Panc1 (cell line): ENCODE data around the gene IRX4. TPM values are rescaled to one million over a fixed set of nuclear protein-coding genes. Genes with fewer than 3 reads are reported as not detected.

Source experiments
- ATAC-seq: fragments of 200-7000 bp; cut with Tn5 transposase; 2 replicates; pipeline ENCODE4 v1.9.1; 2020; ENCODE audit warnings: mild to moderate bottlenecking, moderate library complexity
- BruUV-seq: library from RNA; stranded (reverse); fragments of 400-500 nt; replicated peaks from 2 replicates; lab custom pipeline; 2021; lab: Mats Ljungman, UMichigan
- CTCF ChIA-PET: fragments of 300-600 bp; sonication (Branson Sonifier 250); formaldehyde crosslinking; loops from one replicate; lab custom pipeline; 2022; ENCODE audit warnings: antibody characterized with exemption; lab: Charles Lee
- POLR2A ChIA-PET: fragments of 300-600 bp; sonication (Branson Sonifier 250); formaldehyde crosslinking; loops from one replicate; lab custom pipeline; 2022; ENCODE audit warnings: antibody characterized with exemption; lab: Charles Lee
- DNase-seq: peaks from one replicate; pipeline ENCODE4 v3.0.0-alpha.2; 2010; ENCODE audit warnings: low read depth, low spot score
- H3K27ac ChIP-seq: 2 replicates; pipeline ENCODE4 v1.5.1; 2011; ENCODE audit warnings: mild to moderate bottlenecking, low read length, inconsistent platforms
- H3K27me3 ChIP-seq: fragments of 200-500 bp; sonication (Bioruptor generic); 2 replicates; pipeline ENCODE4 v1.6.0; 2014; ENCODE audit warnings: low read length, inconsistent platforms; ENCODE audit not compliant: control insufficient read depth, insufficient read depth
- H3K36me3 ChIP-seq: fragments of 200-500 bp; sonication (Bioruptor generic); 2 replicates; pipeline ENCODE4 v1.5.1; 2014; ENCODE audit warnings: inconsistent platforms, mild to moderate bottlenecking, low read length, moderate library complexity; ENCODE audit not compliant: control insufficient read depth, insufficient read depth
- H3K4me1 ChIP-seq: 2 replicates; pipeline ENCODE4 v1.5.1; 2011; ENCODE audit warnings: inconsistent platforms, mild to moderate bottlenecking, low read length, moderate library complexity; ENCODE audit not compliant: control insufficient read depth, insufficient read depth
- H3K4me3 ChIP-seq, 2 experiments: 2 replicates each; pipeline ENCODE4 v1.5.1; 2011 to 2012; ENCODE audit warnings: low read depth in 2 of 2, low read length in 2 of 2, mild to moderate bottlenecking in 2 of 2, inconsistent platforms in 1 of 2, moderate library complexity in 1 of 2
- H3K9me3 ChIP-seq: fragments of 200-500 bp; sonication (Bioruptor generic); 2 replicates; pipeline ENCODE4 v1.5.1; 2014; ENCODE audit warnings: low read depth, mild to moderate bottlenecking, inconsistent platforms, low read length, moderate library complexity; ENCODE audit not compliant: control insufficient read depth, insufficient read depth
- POLR2AphosphoS5 ChIP-seq: IDR thresholded peaks from 2 replicates; pipeline ENCODE4 v1.6.1; 2012; ENCODE audit warnings: mild to moderate bottlenecking, low read depth, low read length, moderate library complexity
- SIN3A ChIP-seq: IDR thresholded peaks from 2 replicates; pipeline ENCODE4 v1.6.1; 2012; ENCODE audit warnings: low read depth, mild to moderate bottlenecking, low read length, moderate library complexity, borderline replicate concordance; ENCODE audit not compliant: insufficient read depth
- TCF7L2 ChIP-seq: IDR thresholded peaks from 2 replicates; pipeline ENCODE4 v1.6.1; 2011; ENCODE audit warnings: mild to moderate bottlenecking, low read depth, low read length, inconsistent platforms
- in situ Hi-C: cut with HindIII; loops from 2 replicates; pipeline ENCODE4 v1.10.0; 2016; ENCODE audit warnings: low sequenced_read_pairs, low pct_unique_long_range_greater_than_20kb
- intact Hi-C: fragments of 100-400 bp; cut with micrococcal nuclease; formaldehyde crosslinking; loops from one replicate; pipeline ENCODE4 v1.10.0; 2022; ENCODE audit not compliant: unreplicated experiment
- total RNA-seq: library from RNA; stranded (reverse); gene quantifications from one replicate; pipeline ENCODE4 v1.2.1, GENCODE V29; 2021; ENCODE audit not compliant: unreplicated experiment
- TF ChIP-seq, protein P1 (sequence below), 2 experiments: IDR thresholded peaks; 2 replicates each; pipeline ENCODE4 v1.6.1; 2011 to 2012; ENCODE audit warnings: low read depth in 2 of 2, control low read depth in 1 of 2, low read length in 1 of 2, mild to moderate bottlenecking in 1 of 2, moderate library complexity in 1 of 2; ENCODE audit not compliant: insufficient read depth in 1 of 2
- TF ChIP-seq, protein P2 (sequence below): fragments of 450-650 bp; IDR thresholded peaks from 2 replicates; pipeline ENCODE4 v1.5.1; 2017; ENCODE audit warnings: mild to moderate bottlenecking

IRX4 gene
- total RNA-seq, 1 experiment from 2014 or later = 0.18 TPM

DNA sequence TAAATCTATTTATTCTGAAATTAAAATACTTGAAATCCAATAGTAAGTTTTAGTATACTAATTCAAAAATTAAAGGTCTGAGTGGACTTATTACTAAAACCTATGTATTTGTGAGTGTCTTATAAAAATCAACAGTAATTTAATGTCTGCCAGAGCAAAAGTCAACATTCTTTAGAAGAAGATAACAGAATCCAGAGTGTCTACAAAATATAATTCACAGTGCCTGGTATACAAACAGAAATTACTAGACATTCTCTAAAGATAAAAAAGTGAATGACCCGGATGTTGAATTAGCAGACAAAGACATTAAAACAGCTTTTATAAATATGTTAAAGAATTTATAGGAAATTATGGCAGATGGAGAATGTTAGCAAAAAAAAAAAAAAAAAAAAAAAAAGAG is 22.4 kb upstream of the IRX4 start:
- Histone ChIP-seq H3K4me3 (no peak overlapping the region), H3K9me3 (0 out of 2 replicates have a peak, but pooled peaks cover 5% of the 10 kb centered on the region), H3K4me1 (no peaks in the 10 kb centered on the region), H3K27me3 (no peaks in the 10 kb centered on the region), H3K27ac (no peak overlapping the region), H3K36me3 (no peaks in the 10 kb centered on the region)
- CTCF ChIA-PET = no interaction called here
- DNase-seq (no peak), ATAC-seq (no peak)
- BruUV-seq = no TSS peak
- POLR2A ChIA-PET = no interaction called here
- in situ Hi-C loops = no loop called here
- TF ChIP-seq TCF7L2 (no peak), SIN3A (no peak), POLR2AphosphoS5 (no peak)
- TF ChIP-seq, protein P1, sequence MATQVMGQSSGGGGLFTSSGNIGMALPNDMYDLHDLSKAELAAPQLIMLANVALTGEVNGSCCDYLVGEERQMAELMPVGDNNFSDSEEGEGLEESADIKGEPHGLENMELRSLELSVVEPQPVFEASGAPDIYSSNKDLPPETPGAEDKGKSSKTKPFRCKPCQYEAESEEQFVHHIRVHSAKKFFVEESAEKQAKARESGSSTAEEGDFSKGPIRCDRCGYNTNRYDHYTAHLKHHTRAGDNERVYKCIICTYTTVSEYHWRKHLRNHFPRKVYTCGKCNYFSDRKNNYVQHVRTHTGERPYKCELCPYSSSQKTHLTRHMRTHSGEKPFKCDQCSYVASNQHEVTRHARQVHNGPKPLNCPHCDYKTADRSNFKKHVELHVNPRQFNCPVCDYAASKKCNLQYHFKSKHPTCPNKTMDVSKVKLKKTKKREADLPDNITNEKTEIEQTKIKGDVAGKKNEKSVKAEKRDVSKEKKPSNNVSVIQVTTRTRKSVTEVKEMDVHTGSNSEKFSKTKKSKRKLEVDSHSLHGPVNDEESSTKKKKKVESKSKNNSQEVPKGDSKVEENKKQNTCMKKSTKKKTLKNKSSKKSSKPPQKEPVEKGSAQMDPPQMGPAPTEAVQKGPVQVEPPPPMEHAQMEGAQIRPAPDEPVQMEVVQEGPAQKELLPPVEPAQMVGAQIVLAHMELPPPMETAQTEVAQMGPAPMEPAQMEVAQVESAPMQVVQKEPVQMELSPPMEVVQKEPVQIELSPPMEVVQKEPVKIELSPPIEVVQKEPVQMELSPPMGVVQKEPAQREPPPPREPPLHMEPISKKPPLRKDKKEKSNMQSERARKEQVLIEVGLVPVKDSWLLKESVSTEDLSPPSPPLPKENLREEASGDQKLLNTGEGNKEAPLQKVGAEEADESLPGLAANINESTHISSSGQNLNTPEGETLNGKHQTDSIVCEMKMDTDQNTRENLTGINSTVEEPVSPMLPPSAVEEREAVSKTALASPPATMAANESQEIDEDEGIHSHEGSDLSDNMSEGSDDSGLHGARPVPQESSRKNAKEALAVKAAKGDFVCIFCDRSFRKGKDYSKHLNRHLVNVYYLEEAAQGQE (IDR thresholded peaks at IDR 0.05; ENCODE audit: insufficient read depth in 1 of 2, low read depth in 2 of 2, low read length in 1 of 2) = no peak
- TF ChIP-seq, protein P2, sequence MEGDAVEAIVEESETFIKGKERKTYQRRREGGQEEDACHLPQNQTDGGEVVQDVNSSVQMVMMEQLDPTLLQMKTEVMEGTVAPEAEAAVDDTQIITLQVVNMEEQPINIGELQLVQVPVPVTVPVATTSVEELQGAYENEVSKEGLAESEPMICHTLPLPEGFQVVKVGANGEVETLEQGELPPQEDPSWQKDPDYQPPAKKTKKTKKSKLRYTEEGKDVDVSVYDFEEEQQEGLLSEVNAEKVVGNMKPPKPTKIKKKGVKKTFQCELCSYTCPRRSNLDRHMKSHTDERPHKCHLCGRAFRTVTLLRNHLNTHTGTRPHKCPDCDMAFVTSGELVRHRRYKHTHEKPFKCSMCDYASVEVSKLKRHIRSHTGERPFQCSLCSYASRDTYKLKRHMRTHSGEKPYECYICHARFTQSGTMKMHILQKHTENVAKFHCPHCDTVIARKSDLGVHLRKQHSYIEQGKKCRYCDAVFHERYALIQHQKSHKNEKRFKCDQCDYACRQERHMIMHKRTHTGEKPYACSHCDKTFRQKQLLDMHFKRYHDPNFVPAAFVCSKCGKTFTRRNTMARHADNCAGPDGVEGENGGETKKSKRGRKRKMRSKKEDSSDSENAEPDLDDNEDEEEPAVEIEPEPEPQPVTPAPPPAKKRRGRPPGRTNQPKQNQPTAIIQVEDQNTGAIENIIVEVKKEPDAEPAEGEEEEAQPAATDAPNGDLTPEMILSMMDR = no peak
- intact Hi-C loops = no loop called here

DNA sequence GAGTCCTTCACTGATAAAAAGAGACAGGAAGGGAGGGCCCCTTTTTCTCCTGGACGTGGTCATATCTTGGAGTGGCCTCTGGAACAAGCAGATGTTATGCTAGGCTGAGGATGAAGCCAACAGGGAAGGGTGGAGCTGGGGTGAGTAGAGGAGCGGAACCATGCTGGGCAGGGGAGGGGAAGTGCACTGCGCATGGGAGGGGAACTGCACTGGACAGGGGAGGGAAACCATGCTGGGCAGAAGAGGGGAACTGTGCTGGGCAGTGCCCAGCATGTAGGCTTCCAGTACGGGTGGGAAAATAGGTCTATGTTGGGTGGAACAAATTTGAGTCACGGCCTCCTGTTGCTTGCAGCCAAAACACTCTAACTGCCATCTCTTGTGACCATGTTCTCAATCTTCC is 19.3 kb upstream of the IRX4 start:
- Histone ChIP-seq H3K4me3 (no peak overlapping the region), H3K27ac (no peak overlapping the region), H3K4me1 (no peaks in the 10 kb centered on the region), H3K9me3 (0 out of 2 replicates have a peak, but pooled peaks cover 5% of the 10 kb centered on the region), H3K36me3 (no peaks in the 10 kb centered on the region), H3K27me3 (no peaks in the 10 kb centered on the region)
- TF ChIP-seq SIN3A = no peak
- TF ChIP-seq POLR2AphosphoS5 = no peak
- TF ChIP-seq, protein P2 = no peak
- TF ChIP-seq, protein P1 (IDR thresholded peaks at IDR 0.05; ENCODE audit: insufficient read depth in 1 of 2, low read depth in 2 of 2, low read length in 1 of 2) = no peak
- TF ChIP-seq TCF7L2 = no peak
- DNase-seq = no peak
- no TSS peak for BruUV-seq
- ATAC-seq = no peak
- ChIA-PET POLR2A (no interaction called here), CTCF (no interaction called here)
- in situ Hi-C loops (no loop called here), intact Hi-C loops (no loop called here)
